ENCODE measurements around the gene CHKA. TPM values are rescaled to one million over a fixed set of nuclear protein-coding genes. Genes with fewer than 3 reads are reported as not detected.

The CHKA gene
- total and polyA plus RNA-seq, 8 donors = 36.8 to 106 (median 82.8) TPM

- no peak for TF ChIP-seq CTCF (IDR thresholded peaks at IDR 0.05)
- peak; percentile 44 for ATAC-seq
- Histone ChIP-seq H3K4me3 (no peak overlapping the region), H3K36me3 (peaks cover 0 to 39% of the 10 kb centered on the region in 2 donors), H3K27me3 (no peaks in the 10 kb centered on the region), H3K27ac (no peak overlapping the region), H3K4me1 (no peaks in the 10 kb centered on the region), H3K9me3 (no peaks in the 10 kb centered on the region)
- DNase-seq = peak in 1 of 4 donors; percentile 42
- intact Hi-C loops (cut with DNase I) = no loop called here
These were observed 43.3 kb downstream of the CHKA start for GRCh38 chr11:68077617-68078582.

- H3K4me3 ChIP-seq = no peak overlapping the region
- no peak overlapping the region for H3K27ac ChIP-seq
- no peak for TF ChIP-seq CTCF (IDR thresholded peaks at IDR 0.05)
- H3K27me3 ChIP-seq = no peaks in the 10 kb centered on the region
- H3K9me3 ChIP-seq = no peaks in the 10 kb centered on the region
- H3K36me3 ChIP-seq = peaks cover 0 to 45% of the 10 kb centered on the region in 2 donors
- ATAC-seq (peak; percentile 51), DNase-seq (peak in 1 of 4 donors; percentile 31)
- intact Hi-C loops (cut with DNase I) = no loop called here
- H3K4me1 ChIP-seq = no peaks in the 10 kb centered on the region
These were observed 44.7 kb downstream of the CHKA start for GRCh38 chr11:68076371-68077042.

- peaks cover 0 to 49% of the 10 kb centered on the region in 2 donors for H3K36me3 ChIP-seq
- intact Hi-C loops (cut with DNase I) = no loop called here
- no peaks in the 10 kb centered on the region for H3K27me3 ChIP-seq
- H3K4me1 ChIP-seq = no peaks in the 10 kb centered on the region
- DNase-seq (no peak), ATAC-seq (no peak)
- no peaks in the 10 kb centered on the region for H3K9me3 ChIP-seq
- no peak overlapping the region for H3K27ac ChIP-seq
- TF ChIP-seq CTCF (IDR thresholded peaks at IDR 0.05) = no peak
- no peak overlapping the region for H3K4me3 ChIP-seq
These were observed 46.4 kb downstream of the CHKA start for GRCh38 chr11:68074584-68075352.

- Histone ChIP-seq H3K4me3 (no peak overlapping the region), H3K27me3 (no peaks in the 10 kb centered on the region), H3K9me3 (no peaks in the 10 kb centered on the region), H3K4me1 (no peaks in the 10 kb centered on the region), H3K36me3 (peaks cover 0 to 80% of the 10 kb centered on the region in 2 donors), H3K27ac (no peak overlapping the region)
- no peak for ATAC-seq
- TF ChIP-seq CTCF (IDR thresholded peaks at IDR 0.05) = no peak
- DNase-seq = no peak
- intact Hi-C loops (cut with DNase I) = no loop called here
These were observed 49.7 kb downstream of the CHKA start for GRCh38 chr11:68071281-68072048.
